Stomach (tissue), 9 donors: ENCODE data around the gene POFUT2. TPM values are rescaled to one million over a fixed set of nuclear protein-coding genes. Genes with fewer than 3 reads are reported as not detected.

ENCODE experiments used
- DNase-seq, 2 donors: peaks; one replicate each; pipeline versions ENCODE4 v3.0.0 to v3.0.0-alpha.2; 2013 to 2019
- H3K27ac ChIP-seq, 5 donors: fragments of 200-600 bp in 4 of 5; sonication (generic) in 4 of 5; one replicate each; pipeline ENCODE4 v1.5.1; 2013 to 2019; ENCODE audit warnings: mild to moderate bottlenecking in 1 of 5, moderate library complexity in 1 of 5
- H3K27me3 ChIP-seq, 3 donors: fragments of 200-600 bp; sonication (generic); one replicate each; pipeline ENCODE4 v1.5.1; 2017 to 2019; ENCODE audit warnings: mixed run types in 1 of 3
- H3K36me3 ChIP-seq, 4 donors: fragments of 200-600 bp; sonication (generic); 1 replicate in 3 of 4; 2 replicates in 1 of 4; pipeline ENCODE4 v1.5.1; 2016 to 2019
- H3K4me1 ChIP-seq, 4 donors: fragments of 200-600 bp; sonication (generic); one replicate each; pipeline ENCODE4 v1.5.1; 2016 to 2019
- H3K4me3 ChIP-seq, 4 donors: fragments of 200-600 bp; sonication (generic) in 3 of 4; one replicate each; pipeline ENCODE4 v1.5.1; 2016 to 2019; ENCODE audit warnings: mild to moderate bottlenecking in 1 of 4
- H3K9me3 ChIP-seq, 4 donors: fragments of 200-600 bp; sonication (generic); one replicate each; pipeline ENCODE4 v1.5.1; 2016 to 2019
- CTCF ChIP-seq, 7 experiments: fragments of 450-650 bp in 4 of 7; fragments of 200-600 bp in 3 of 7; sonication (generic) in 3 of 7; IDR thresholded peaks; one replicate each; pipeline ENCODE4 v1.5.1; 2016 to 2019; ENCODE audit warnings: antibody characterized with exemption in 7 of 7, control low read depth in 2 of 7, mild to moderate bottlenecking in 1 of 7
- EP300 ChIP-seq: sonication (generic); formaldehyde crosslinking; IDR thresholded peaks from one replicate; pipeline ENCODE4 v1.6.1; 2017; ENCODE audit warnings: antibody characterized with exemption
- POLR2A ChIP-seq, 4 donors: fragments of 450-650 bp; IDR thresholded peaks; one replicate each; pipeline ENCODE4 v1.6.1; 2016; ENCODE audit warnings: antibody characterized with exemption in 4 of 4, control low read depth in 2 of 4, mild to moderate bottlenecking in 1 of 4, moderate library complexity in 1 of 4
- POLR2AphosphoS5 ChIP-seq, 3 donors: sonication (generic); formaldehyde crosslinking; IDR thresholded peaks; one replicate each; pipeline ENCODE4 v1.6.1; 2016; ENCODE audit warnings: antibody characterized with exemption in 3 of 3
- WGBS, 5 donors: extraction: QIAGEN DNeasy Blood & Tissue Kit in 3 of 5; methylation state at CpG; one replicate each; pipeline versions ENCODE4 v1.1.5 to v1.1.7; 2013 to 2018; 5-methylcytosine and 5-hydroxymethylcytosine counted together
- intact Hi-C: fragments of 100-400 bp; cut with DNase I; formaldehyde crosslinking; loops from one replicate; pipeline ENCODE4 v1.15.1; 2023; ENCODE audit warnings: low total_unique reads
- polyA plus RNA-seq, 3 donors: library from polyadenylated mRNA; stranded (reverse); fragments of 200-250 nt; gene quantifications; one replicate each; pipeline ENCODE4 v1.2.3, GENCODE V29; 2013
- total RNA-seq, 5 donors: library from RNA; depleted of rRNA; stranded (reverse); fragments of >200 nt; gene quantifications; one replicate each; pipeline versions ENCODE4 v1.1.0 to v1.2.3, GENCODE V29; 2014 to 2016
- donor health status: healthy with polysubstance abuse.
- donor health status: Bipolar disorder and iron deficiency.
- donor health status: healthy.

The POFUT2 gene
- total and polyA plus RNA-seq, 8 donors = 7.4 to 34.2 (median 22.4) TPM

GRCh38 chr21:45252448-45252925 lies 35.2 kb downstream of the POFUT2 start:
- TF ChIP-seq EP300 = no peak
- TF ChIP-seq POLR2AphosphoS5 (IDR thresholded peaks at IDR 0.05) = no peak
- TF ChIP-seq CTCF (IDR thresholded peaks at IDR 0.05) = no peak
- no peak for TF ChIP-seq POLR2A (IDR thresholded peaks at IDR 0.05)
- DNase-seq = no peak
- H3K4me1 ChIP-seq = peaks cover 7 to 16% (median 10%) of the 10 kb centered on the region in 4 donors
- no peaks in the 10 kb centered on the region for H3K9me3 ChIP-seq
- intact Hi-C loops = no loop called here
- H3K36me3 ChIP-seq = no peaks in the 10 kb centered on the region
- 83 to 92% (median 88%) methylated on average over 11 to 13 of the region's 13 CpGs for WGBS, 5 donors
- no peak overlapping the region for H3K4me3 ChIP-seq
- peaks cover 0 to 60% (median 35%) of the 10 kb centered on the region in 3 donors for H3K27me3 ChIP-seq
- H3K27ac ChIP-seq = no peak overlapping the region

GRCh38 chr21:45251635-45252447 lies 35.9 kb downstream of the POFUT2 start:
- intact Hi-C loops = no loop called here
- H3K27me3 ChIP-seq = peaks cover 0 to 58% (median 28%) of the 10 kb centered on the region in 3 donors
- TF ChIP-seq POLR2A (IDR thresholded peaks at IDR 0.05) = no peak
- TF ChIP-seq POLR2AphosphoS5 (IDR thresholded peaks at IDR 0.05) = no peak
- TF ChIP-seq EP300 = no peak
- TF ChIP-seq CTCF (IDR thresholded peaks at IDR 0.05) = no peak
- H3K4me3 ChIP-seq = no peak overlapping the region
- 88 to 95% (median 92%) methylated on average over 24 to 28 of the region's 28 CpGs for WGBS, 5 donors
- H3K9me3 ChIP-seq = no peaks in the 10 kb centered on the region
- H3K27ac ChIP-seq = no peak overlapping the region
- DNase-seq = no peak
- no peaks in the 10 kb centered on the region for H3K36me3 ChIP-seq
- peaks cover 7 to 12% (median 9%) of the 10 kb centered on the region in 4 donors for H3K4me1 ChIP-seq

- Histone ChIP-seq H3K9me3 (no peaks in the 10 kb centered on the region), H3K4me3 (no peak overlapping the region), H3K36me3 (no peaks in the 10 kb centered on the region), H3K4me1 (peaks cover 7 to 12% (median 9%) of the 10 kb centered on the region in 4 donors), H3K27ac (no peak overlapping the region), H3K27me3 (peaks cover 0 to 58% (median 24%) of the 10 kb centered on the region in 3 donors)
- WGBS, 5 donors = 80 to 94% (median 87%) methylated on average over 14 of the region's 14 CpGs
- intact Hi-C loops = no loop called here
- TF ChIP-seq EP300 = no peak
- no peak for TF ChIP-seq POLR2AphosphoS5 (IDR thresholded peaks at IDR 0.05)
- TF ChIP-seq CTCF (IDR thresholded peaks at IDR 0.05) = no peak
- TF ChIP-seq POLR2A (IDR thresholded peaks at IDR 0.05) = no peak
- no peak for DNase-seq
These were observed 36.6 kb downstream of the POFUT2 start for GRCh38 chr21:45250914-45251634.

- WGBS, 5 donors = 73 to 92% (median 85%) methylated on average over 3 of the region's 3 CpGs
- intact Hi-C loops = no loop called here
- H3K4me3 ChIP-seq = no peak overlapping the region
- no peaks in the 10 kb centered on the region for H3K9me3 ChIP-seq
- H3K36me3 ChIP-seq = no peaks in the 10 kb centered on the region
- peaks cover 0 to 58% (median 23%) of the 10 kb centered on the region in 3 donors for H3K27me3 ChIP-seq
- DNase-seq = no peak
- no peak overlapping the region for H3K27ac ChIP-seq
- H3K4me1 ChIP-seq = peaks cover 7 to 12% (median 9%) of the 10 kb centered on the region in 4 donors
- TF ChIP-seq EP300 = no peak
- no peak for TF ChIP-seq CTCF (IDR thresholded peaks at IDR 0.05)
- no peak for TF ChIP-seq POLR2AphosphoS5 (IDR thresholded peaks at IDR 0.05)
- TF ChIP-seq POLR2A (IDR thresholded peaks at IDR 0.05) = no peak
These were observed 37.4 kb downstream of the POFUT2 start for GRCh38 chr21:45250272-45250671.
